Esophagus muscularis mucosa (tissue), 4 donors: ENCODE measurements around the gene EMP3.

ENCODE experiments used
- CTCF ChIP-seq, 3 experiments: fragments of 200-600 bp in 2 of 3; fragments of 450-650 bp in 1 of 3; sonication (generic) in 2 of 3; IDR thresholded peaks; one replicate each; pipeline ENCODE4 v1.5.1; 2017 to 2019; ENCODE audit warnings: antibody characterized with exemption in 3 of 3, mild to moderate bottlenecking in 2 of 3, moderate library complexity in 1 of 3
- EP300 ChIP-seq: sonication (generic); formaldehyde crosslinking; IDR thresholded peaks from one replicate; pipeline ENCODE4 v1.6.1; 2017; ENCODE audit warnings: antibody characterized with exemption
- POLR2A ChIP-seq: fragments of 450-650 bp; IDR thresholded peaks from one replicate; pipeline ENCODE4 v1.6.1; 2017; ENCODE audit warnings: antibody characterized with exemption, moderate library complexity, mild to moderate bottlenecking, low read depth
- POLR2AphosphoS5 ChIP-seq, 2 donors: sonication (generic); formaldehyde crosslinking; IDR thresholded peaks; one replicate each; pipeline ENCODE4 v1.6.1; 2017; ENCODE audit warnings: antibody characterized with exemption in 2 of 2

GRCh38 chr19:48373567-48373966 is 48.2 kb downstream of the EMP3 start:
- TF ChIP-seq CTCF (IDR thresholded peaks at IDR 0.05) (no peak), POLR2AphosphoS5 (IDR thresholded peaks at IDR 0.05) (no peak), POLR2A (no peak), EP300 (no peak)
